Lower lobe of right lung (tissue), 2 donors: ENCODE data around the gene CCDC33. TPM values are rescaled to one million over a fixed set of nuclear protein-coding genes. Genes with fewer than 3 reads are reported as not detected.

Source experiments
- ATAC-seq, 2 donors: fragments of 200-7000 bp; cut with Tn5 transposase; one replicate each; pipeline ENCODE4 v1.9.1; 2020 to 2022; ENCODE audit warnings: mild to moderate bottlenecking in 2 of 2, moderate library complexity in 2 of 2
- DNase-seq: peaks from one replicate; pipeline ENCODE4 v3.0.0-alpha.2; 2020
- H3K27ac ChIP-seq: fragments of 200-600 bp; one replicate; pipeline ENCODE4 v1.8.0; 2022
- H3K27me3 ChIP-seq: fragments of 200-600 bp; one replicate; pipeline ENCODE4 v1.8.0; 2022; ENCODE audit warnings: low read depth
- H3K36me3 ChIP-seq: fragments of 200-600 bp; one replicate; pipeline ENCODE4 v1.8.0; 2022; ENCODE audit warnings: mild to moderate bottlenecking
- H3K4me1 ChIP-seq: fragments of 200-600 bp; one replicate; pipeline ENCODE4 v1.8.0; 2022
- H3K4me3 ChIP-seq: fragments of 200-600 bp; one replicate; pipeline ENCODE4 v1.8.0; 2022; ENCODE audit warnings: mild to moderate bottlenecking
- H3K9me3 ChIP-seq: fragments of 200-600 bp; one replicate; pipeline ENCODE4 v1.8.0; 2022
- CTCF ChIP-seq: fragments of 200-600 bp; IDR thresholded peaks from one replicate; pipeline ENCODE4 v1.8.0; 2022; ENCODE audit warnings: antibody characterized with exemption, mild to moderate bottlenecking
- intact Hi-C: fragments of 100-400 bp; cut with DNase I; formaldehyde crosslinking; loops from one replicate; pipeline ENCODE4 v1.11.0; 2022
- total RNA-seq: library from RNA; stranded (reverse); fragmentation: NEBNext Ultra II Directional; extraction: Animal tissue kit (Norgen Biotek cat#: 25700); gene quantifications from one replicate; pipeline ENCODE4 v1.2.1, GENCODE V29; 2021
- donor health status: DM: no; HTN: yes; CAD: no; lungs with severe emphysema.

CCDC33 gene
- total RNA-seq, 1 donor from 2014 or later = 5.9 TPM

- DNase-seq = no peak
Measured at GRCh38 chr15:74374648-74375302, 138.6 kb downstream of the CCDC33 start.

GRCh38 chr15:74375303-74375693 is 139.2 kb downstream of the CCDC33 start:
- H3K4me1 ChIP-seq = peaks cover 17% of the 10 kb centered on the region
- no peak overlapping the region for H3K4me3 ChIP-seq
- ATAC-seq (peak; percentile 74 to 75), DNase-seq (peak; percentile 85)
- H3K36me3 ChIP-seq = no peaks in the 10 kb centered on the region
- TF ChIP-seq CTCF = peak; percentile 89
- H3K9me3 ChIP-seq = no peaks in the 10 kb centered on the region
- peaks cover 5% of the 10 kb centered on the region for H3K27me3 ChIP-seq
- no peak overlapping the region for H3K27ac ChIP-seq
- intact Hi-C loops = no loop called here

More at GRCh38 chr15:74374648-74375302, 138.6 kb downstream of the CCDC33 start:
- intact Hi-C loops = no loop called here
- Histone ChIP-seq H3K27me3 (peaks cover 5% of the 10 kb centered on the region), H3K36me3 (no peaks in the 10 kb centered on the region), H3K4me1 (peaks cover 17% of the 10 kb centered on the region), H3K4me3 (peak overlapping the region; percentile 67), H3K9me3 (no peaks in the 10 kb centered on the region), H3K27ac (no peak overlapping the region)
- ATAC-seq = peak in 1 of 2 donors; percentile 0
- TF ChIP-seq CTCF = no peak

- peaks cover 17% of the 10 kb centered on the region for H3K4me1 ChIP-seq
- no peak overlapping the region for H3K27ac ChIP-seq
- no peak for ATAC-seq
- H3K36me3 ChIP-seq = no peaks in the 10 kb centered on the region
- no peak for DNase-seq
- TF ChIP-seq CTCF = no peak
- H3K27me3 ChIP-seq = peaks cover 5% of the 10 kb centered on the region
- intact Hi-C loops = no loop called here
- H3K9me3 ChIP-seq = no peaks in the 10 kb centered on the region
- no peak overlapping the region for H3K4me3 ChIP-seq
Measured at GRCh38 chr15:74376226-74376625, 140.1 kb downstream of the CCDC33 start.

GRCh38 chr15:74376825-74377581 is 140.9 kb downstream of the CCDC33 start:
- no peak for ATAC-seq
- TF ChIP-seq CTCF = no peak
- Histone ChIP-seq H3K4me3 (no peak overlapping the region), H3K27ac (no peak overlapping the region), H3K9me3 (no peaks in the 10 kb centered on the region), H3K36me3 (no peaks in the 10 kb centered on the region), H3K4me1 (peaks cover 18% of the 10 kb centered on the region), H3K27me3 (peaks cover 5% of the 10 kb centered on the region)
- no peak for DNase-seq
- intact Hi-C loops = no loop called here

GRCh38 chr15:74377831-74378766 is 142.0 kb downstream of the CCDC33 start:
- intact Hi-C loops = no loop called here
- TF ChIP-seq CTCF = no peak
- no peaks in the 10 kb centered on the region for H3K9me3 ChIP-seq
- ATAC-seq (no peak), DNase-seq (no peak)
- peaks cover 26% of the 10 kb centered on the region for H3K4me1 ChIP-seq
- H3K27me3 ChIP-seq = peaks cover 3% of the 10 kb centered on the region
- H3K27ac ChIP-seq = no peak overlapping the region
- H3K4me3 ChIP-seq = no peak overlapping the region
- no peaks in the 10 kb centered on the region for H3K36me3 ChIP-seq
